ENCODE data around the gene MRPL52. TPM values are rescaled to one million over a fixed set of nuclear protein-coding genes. Genes with fewer than 3 reads are reported as not detected.

The MRPL52 gene
- total and polyA plus RNA-seq, 2 of the 13 experiments (the other 11 are each of a cell fraction or from before 2014, with no cell fraction given) = 118 to 329 TPM

GRCh38 chr14:22819151-22819988 is 10.3 kb upstream of the MRPL52 start (continued):
- no peak for TF ChIP-seq PRDM15 (CRISPR knock-in tag; IDR thresholded peaks at IDR 0.05)
- no peak for TF ChIP-seq ISX (CRISPR knock-in tag; conservative IDR thresholded peaks at IDR 0.05)
- TF ChIP-seq CREM (IDR thresholded peaks at IDR 0.05) = no peak
- TF ChIP-seq CREM (CRISPR knock-in tag; IDR thresholded peaks at IDR 0.05) = no peak
- TF ChIP-seq PHF5A (CRISPR knock-in tag; IDR thresholded peaks at IDR 0.05; ENCODE audit: low read depth, unreplicated experiment) = no peak
- no peak for TF ChIP-seq ETV5 (CRISPR knock-in tag; IDR thresholded peaks at IDR 0.05; ENCODE audit: borderline replicate concordance)
- TF ChIP-seq ZNF605 (CRISPR knock-in tag; IDR thresholded peaks at IDR 0.05) = peak; percentile 40; the same call in 1 of the 2 replicates
- TF ChIP-seq ZFP36L1 (CRISPR knock-in tag; IDR thresholded peaks at IDR 0.05) = peak; percentile 65; the same call in 1 of the 2 replicates
- TF ChIP-seq NCOR1 (IDR thresholded peaks at IDR 0.05; ENCODE audit: borderline replicate concordance, low read length) = no peak
- no peak for TF ChIP-seq MTA3 (CRISPR knock-in tag; IDR thresholded peaks at IDR 0.05)
- TF ChIP-seq ZIK1 (CRISPR knock-in tag; IDR thresholded peaks at IDR 0.05; ENCODE audit: borderline replicate concordance, low read depth) = no peak
- TF ChIP-seq MTA1 (CRISPR knock-in tag; IDR thresholded peaks at IDR 0.05; ENCODE audit: borderline replicate concordance) = peak; percentile 64; the same call in 1 of the 2 replicates
- TF ChIP-seq ZKSCAN1 (IDR thresholded peaks at IDR 0.05; ENCODE audit: low read length) = no peak
- no peak for TF ChIP-seq RORA (CRISPR knock-in tag; IDR thresholded peaks at IDR 0.05)
- no peak for TF ChIP-seq ZNF577 (CRISPR knock-in tag; IDR thresholded peaks at IDR 0.05; ENCODE audit: borderline replicate concordance, low read depth)
- no peak for TF ChIP-seq CC2D1A (CRISPR knock-in tag; IDR thresholded peaks at IDR 0.05)
- TF ChIP-seq KLF13 (CRISPR knock-in tag; IDR thresholded peaks at IDR 0.05) = no peak; the same call in 1 of the 2 replicates
- no peak for TF ChIP-seq ZNF180 (CRISPR knock-in tag; IDR thresholded peaks at IDR 0.05; ENCODE audit: borderline replicate concordance, low read depth)
- no peak for TF ChIP-seq HOMEZ (CRISPR knock-in tag; IDR thresholded peaks at IDR 0.05; ENCODE audit: low read depth)
- TF ChIP-seq ELF3 (CRISPR knock-in tag; IDR thresholded peaks at IDR 0.05) = 0 out of 2 replicates have a peak, but pooled peaks have one; percentile 24
- TF ChIP-seq AGO2 (optimal IDR thresholded peaks at IDR 0.05; ENCODE audit: low read depth, low read length) = no peak
- TF ChIP-seq ZNF597 (CRISPR knock-in tag; IDR thresholded peaks at IDR 0.05) = no peak
- peak; percentile 38; the same call in 1 of the 2 replicates for TF ChIP-seq CBX5 (CRISPR knock-in tag; IDR thresholded peaks at IDR 0.05; ENCODE audit: borderline replicate concordance)

All from HepG2 (cell line).